A549 (cell line): Measurements from ENCODE around the gene MTX3. TPM values are rescaled to one million over a fixed set of nuclear protein-coding genes. Genes with fewer than 3 reads are reported as not detected.

ENCODE experiments used
- ATAC-seq, 2 experiments: fragments of 200-7000 bp in 1 of 2; fragments of >200 bp in 1 of 2; cut with Nextera tagmentation in 1 of 2; cut with Tn5 transposase in 1 of 2; 3 replicates each; pipeline versions ENCODE4 v1.8.0 to v1.9.1; 2018 to 2020; ENCODE audit warnings: mild to moderate bottlenecking in 1 of 2, moderate library complexity in 1 of 2
- CTCF ChIA-PET: fragments of 300-600 bp; sonication (Branson Sonifier 250); formaldehyde crosslinking; extraction: SDS; loops from one replicate; lab custom pipeline; 2021; ENCODE audit warnings: antibody characterized with exemption, inconsistent platforms; lab: Yijun Ruan, JAX
- POLR2A ChIA-PET: fragments of 350-600 bp; formaldehyde crosslinking; extraction: SDS; loops from one replicate; lab custom pipeline; 2021; ENCODE audit warnings: antibody characterized with exemption, inconsistent platforms; lab: Yijun Ruan, JAX
- DNase-seq, 2 experiments: peaks; one replicate each; pipeline versions ENCODE4 v3.0.0 to v3.0.0-alpha.2; 2011 to 2016; ENCODE audit warnings: low read depth in 1 of 2, low spot score in 1 of 2
- FAIRE-seq: peaks from 2 replicates; lab custom pipeline; 2011; peaks lifted over from hg19 to GRCh38; lab: Jason Lieb, UNC
- H3K27ac ChIP-seq, 2 experiments: fragments of >200 bp; sonication (Bioruptor Twin); formaldehyde crosslinking; 3 replicates each; pipeline ENCODE4 v1.5.1; 2016 to 2017
- H3K4me1 ChIP-seq: fragments of >200 bp; sonication (Bioruptor Twin); formaldehyde crosslinking; 3 replicates; pipeline ENCODE4 v1.6.1; 2016
- H3K4me2 ChIP-seq: fragments of >200 bp; sonication (Bioruptor Twin); formaldehyde crosslinking; 3 replicates; pipeline ENCODE4 v1.6.1; 2016
- H3K4me3 ChIP-seq: fragments of >200 bp; sonication (Bioruptor Twin); formaldehyde crosslinking; 3 replicates; pipeline ENCODE4 v1.5.1; 2016
- H3K9me3 ChIP-seq: fragments of >200 bp; sonication (Bioruptor Twin); formaldehyde crosslinking; 3 replicates; pipeline ENCODE4 v1.6.1; 2016
- CEBPB ChIP-seq, 2 experiments: fragments of >200 bp in 1 of 2; sonication (Bioruptor Twin) in 1 of 2; formaldehyde crosslinking in 1 of 2; IDR thresholded peaks; 2 replicates each; pipeline ENCODE4 v1.6.1; 2012 to 2016
- CHD2 ChIP-seq: fragments of 150-350 bp; IDR thresholded peaks from 2 replicates; pipeline ENCODE4 v1.6.1; 2014; ENCODE audit warnings: low read length; ENCODE audit not compliant: partially characterized antibody
- EHF ChIP-seq: fragments of 250-450 bp; sonication (Bioruptor Pico); IDR thresholded peaks from 2 replicates; pipeline ENCODE4 v1.5.0; 2020; ENCODE audit warnings: mild to moderate bottlenecking
- EHMT2 ChIP-seq: fragments of 200-600 bp; sonication (generic); IDR thresholded peaks from 2 replicates; pipeline ENCODE4 v1.6.1; 2016; ENCODE audit warnings: antibody characterized with exemption, low read depth, mild to moderate bottlenecking, moderate library complexity
- EP300 ChIP-seq, 2 experiments: fragments of >200 bp; sonication (Bioruptor Twin); formaldehyde crosslinking; IDR thresholded peaks; 2 replicates in 1 of 2; 3 replicates in 1 of 2; pipeline ENCODE4 v1.6.1; 2016 to 2017
- FOSL2 ChIP-seq, 2 experiments: fragments of 450-650 bp in 1 of 2; fragments of >200 bp in 1 of 2; sonication (Bioruptor Twin) in 1 of 2; formaldehyde crosslinking; IDR thresholded peaks; 2 replicates each; pipeline versions ENCODE4 v1.5.0 to v1.6.1; 2016 to 2020; ENCODE audit warnings: mild to moderate bottlenecking in 1 of 2, moderate library complexity in 1 of 2
- FOXS1 ChIP-seq: fragments of 250-450 bp; sonication (Bioruptor Pico); IDR thresholded peaks from 2 replicates; pipeline ENCODE4 v1.5.0; 2020; ENCODE audit warnings: mild to moderate bottlenecking, moderate library complexity
- MAFK ChIP-seq: fragments of 450-650 bp; IDR thresholded peaks from 2 replicates; pipeline ENCODE4 v1.6.1; 2014; ENCODE audit not compliant: partially characterized antibody
- MAZ ChIP-seq: fragments of 150-350 bp; IDR thresholded peaks from 2 replicates; pipeline ENCODE4 v1.6.1; 2014; ENCODE audit warnings: antibody characterized with exemption, low read depth, low read length, borderline replicate concordance
- NFE2L2 ChIP-seq: fragments of 150-350 bp; conservative IDR thresholded peaks from 2 replicates; pipeline ENCODE4 v1.6.1; 2014; ENCODE audit warnings: low read length
- NPAS2 ChIP-seq: fragments of 250-450 bp; sonication (Bioruptor Pico); IDR thresholded peaks from 2 replicates; pipeline ENCODE4 v1.8.0; 2022; ENCODE audit warnings: mild to moderate bottlenecking, moderate library complexity, borderline replicate concordance
- RARB ChIP-seq: fragments of 250-450 bp; sonication (Bioruptor Pico); IDR thresholded peaks from 2 replicates; pipeline ENCODE4 v1.8.0; 2021; ENCODE audit warnings: mild to moderate bottlenecking, moderate library complexity
- SREBF2 ChIP-seq: fragments of 450-650 bp; IDR thresholded peaks from 2 replicates; pipeline ENCODE4 v1.6.1; 2014; ENCODE audit warnings: mild to moderate bottlenecking, moderate library complexity
- TP53 ChIP-seq: fragments of 250-450 bp; sonication (Bioruptor Pico); IDR thresholded peaks from 2 replicates; pipeline ENCODE4 v1.5.0; 2021; ENCODE audit warnings: mild to moderate bottlenecking, moderate library complexity
- ZFP36 ChIP-seq: fragments of 450-650 bp; IDR thresholded peaks from 2 replicates; pipeline ENCODE4 v1.6.1; 2014; ENCODE audit warnings: borderline replicate concordance; ENCODE audit not compliant: partially characterized antibody
- ZNF302 ChIP-seq: fragments of 250-450 bp; sonication (Bioruptor Pico); IDR thresholded peaks from 2 replicates; pipeline ENCODE4 v1.9.0; 2021; ENCODE audit warnings: inconsistent platforms, mild to moderate bottlenecking, moderate library complexity
- WGBS: methylation state at CpG from one replicate; pipeline ENCODE4 v1.1.6; 2017; ENCODE audit errors: missing lambda C conversion rate; 5-methylcytosine and 5-hydroxymethylcytosine counted together
- polyA plus RNA-seq, 4 experiments: library from polyadenylated mRNA; depleted of rRNA in 3 of 4; stranded (reverse); fragments of >200 nt; fragmentation: RNase III in 1 of 4; extraction: RNeasy Plus Mini Kit Qiagen cat#74134 plus additional on column Dnase treatment in 1 of 4; gene quantifications; 2 replicates in 3 of 4; 3 replicates in 1 of 4; pipeline ENCODE4 v1.2.3, GENCODE V29; 2011 to 2017
- TF ChIP-seq, protein P1 (sequence below): fragments of 250-450 bp; sonication (Bioruptor Pico); IDR thresholded peaks from 2 replicates; pipeline ENCODE4 v1.5.0; 2020; ENCODE audit warnings: low read depth, mild to moderate bottlenecking, moderate library complexity
- TF ChIP-seq, protein P2 (sequence below): IDR thresholded peaks from 2 replicates; pipeline ENCODE4 v1.6.1; 2012; ENCODE audit warnings: low read depth, borderline replicate concordance
- TF ChIP-seq, protein P3 (sequence below): fragments of 250-450 bp; sonication (Bioruptor Pico); IDR thresholded peaks from 2 replicates; pipeline ENCODE4 v1.5.0; 2021; ENCODE audit warnings: mild to moderate bottlenecking, moderate library complexity, borderline replicate concordance
- TF ChIP-seq, protein P4 (sequence below): fragments of 200-600 bp; sonication (generic); IDR thresholded peaks from 2 replicates; pipeline ENCODE4 v1.6.1; 2016; ENCODE audit warnings: antibody characterized with exemption, mild to moderate bottlenecking, moderate library complexity

MTX3 gene
- polyA plus RNA-seq, 2 of the 4 experiments (the other 2 are of a cell fraction), result 7.4 to 19.1 TPM

DNA sequence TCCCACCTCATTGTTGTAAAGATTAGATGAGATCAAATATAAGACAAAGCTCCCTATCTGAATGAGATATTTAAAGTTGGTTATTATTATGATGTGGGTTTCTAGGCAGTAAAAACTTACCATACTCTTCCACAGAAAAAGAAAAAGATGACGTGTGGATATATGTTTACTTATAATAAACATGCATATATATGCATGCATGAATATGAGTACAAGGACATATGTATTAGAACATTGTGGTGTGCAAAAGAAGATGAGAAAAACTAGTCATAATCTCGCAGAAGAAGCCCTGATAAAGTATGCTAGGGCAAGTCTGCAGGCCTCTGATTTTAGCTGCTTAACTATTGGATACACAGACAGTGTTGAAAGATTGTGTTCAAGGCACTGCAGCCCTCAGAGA lies 34.0 kb upstream of the MTX3 start:
- TF ChIP-seq FOXS1 (CRISPR knock-in tag) (no peak), EHF (CRISPR knock-in tag) (no peak), MAZ (no peak), EHMT2 (no peak), FOSL2 (IDR thresholded peaks at IDR 0.05) (no peak), FOSL2 (CRISPR knock-in tag; IDR thresholded peaks at IDR 0.05) (no peak), NPAS2 (CRISPR knock-in tag) (no peak), MAFK (no peak), ZNF302 (CRISPR knock-in tag) (no peak), ZFP36 (no peak), CHD2 (no peak), EP300 (IDR thresholded peaks at IDR 0.05) (no peak), SREBF2 (no peak), TP53 (CRISPR knock-in tag) (no peak), RARB (no peak), CEBPB (IDR thresholded peaks at IDR 0.05) (no peak)
- TF ChIP-seq, protein P1, sequence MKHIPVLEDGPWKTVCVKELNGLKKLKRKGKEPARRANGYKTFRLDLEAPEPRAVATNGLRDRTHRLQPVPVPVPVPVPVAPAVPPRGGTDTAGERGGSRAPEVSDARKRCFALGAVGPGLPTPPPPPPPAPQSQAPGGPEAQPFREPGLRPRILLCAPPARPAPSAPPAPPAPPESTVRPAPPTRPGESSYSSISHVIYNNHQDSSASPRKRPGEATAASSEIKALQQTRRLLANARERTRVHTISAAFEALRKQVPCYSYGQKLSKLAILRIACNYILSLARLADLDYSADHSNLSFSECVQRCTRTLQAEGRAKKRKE, result no peak
- TF ChIP-seq, protein P2, sequence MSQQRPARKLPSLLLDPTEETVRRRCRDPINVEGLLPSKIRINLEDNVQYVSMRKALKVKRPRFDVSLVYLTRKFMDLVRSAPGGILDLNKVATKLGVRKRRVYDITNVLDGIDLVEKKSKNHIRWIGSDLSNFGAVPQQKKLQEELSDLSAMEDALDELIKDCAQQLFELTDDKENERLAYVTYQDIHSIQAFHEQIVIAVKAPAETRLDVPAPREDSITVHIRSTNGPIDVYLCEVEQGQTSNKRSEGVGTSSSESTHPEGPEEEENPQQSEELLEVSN, result no peak
- TF ChIP-seq, protein P3, sequence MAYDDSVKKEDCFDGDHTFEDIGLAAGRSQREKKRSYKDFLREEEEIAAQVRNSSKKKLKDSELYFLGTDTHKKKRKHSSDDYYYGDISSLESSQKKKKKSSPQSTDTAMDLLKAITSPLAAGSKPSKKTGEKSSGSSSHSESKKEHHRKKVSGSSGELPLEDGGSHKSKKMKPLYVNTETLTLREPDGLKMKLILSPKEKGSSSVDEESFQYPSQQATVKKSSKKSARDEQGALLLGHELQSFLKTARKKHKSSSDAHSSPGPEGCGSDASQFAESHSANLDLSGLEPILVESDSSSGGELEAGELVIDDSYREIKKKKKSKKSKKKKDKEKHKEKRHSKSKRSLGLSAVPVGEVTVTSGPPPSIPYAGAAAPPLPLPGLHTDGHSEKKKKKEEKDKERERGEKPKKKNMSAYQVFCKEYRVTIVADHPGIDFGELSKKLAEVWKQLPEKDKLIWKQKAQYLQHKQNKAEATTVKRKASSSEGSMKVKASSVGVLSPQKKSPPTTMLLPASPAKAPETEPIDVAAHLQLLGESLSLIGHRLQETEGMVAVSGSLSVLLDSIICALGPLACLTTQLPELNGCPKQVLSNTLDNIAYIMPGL (CRISPR knock-in tag), result no peak
- TF ChIP-seq, protein P4, sequence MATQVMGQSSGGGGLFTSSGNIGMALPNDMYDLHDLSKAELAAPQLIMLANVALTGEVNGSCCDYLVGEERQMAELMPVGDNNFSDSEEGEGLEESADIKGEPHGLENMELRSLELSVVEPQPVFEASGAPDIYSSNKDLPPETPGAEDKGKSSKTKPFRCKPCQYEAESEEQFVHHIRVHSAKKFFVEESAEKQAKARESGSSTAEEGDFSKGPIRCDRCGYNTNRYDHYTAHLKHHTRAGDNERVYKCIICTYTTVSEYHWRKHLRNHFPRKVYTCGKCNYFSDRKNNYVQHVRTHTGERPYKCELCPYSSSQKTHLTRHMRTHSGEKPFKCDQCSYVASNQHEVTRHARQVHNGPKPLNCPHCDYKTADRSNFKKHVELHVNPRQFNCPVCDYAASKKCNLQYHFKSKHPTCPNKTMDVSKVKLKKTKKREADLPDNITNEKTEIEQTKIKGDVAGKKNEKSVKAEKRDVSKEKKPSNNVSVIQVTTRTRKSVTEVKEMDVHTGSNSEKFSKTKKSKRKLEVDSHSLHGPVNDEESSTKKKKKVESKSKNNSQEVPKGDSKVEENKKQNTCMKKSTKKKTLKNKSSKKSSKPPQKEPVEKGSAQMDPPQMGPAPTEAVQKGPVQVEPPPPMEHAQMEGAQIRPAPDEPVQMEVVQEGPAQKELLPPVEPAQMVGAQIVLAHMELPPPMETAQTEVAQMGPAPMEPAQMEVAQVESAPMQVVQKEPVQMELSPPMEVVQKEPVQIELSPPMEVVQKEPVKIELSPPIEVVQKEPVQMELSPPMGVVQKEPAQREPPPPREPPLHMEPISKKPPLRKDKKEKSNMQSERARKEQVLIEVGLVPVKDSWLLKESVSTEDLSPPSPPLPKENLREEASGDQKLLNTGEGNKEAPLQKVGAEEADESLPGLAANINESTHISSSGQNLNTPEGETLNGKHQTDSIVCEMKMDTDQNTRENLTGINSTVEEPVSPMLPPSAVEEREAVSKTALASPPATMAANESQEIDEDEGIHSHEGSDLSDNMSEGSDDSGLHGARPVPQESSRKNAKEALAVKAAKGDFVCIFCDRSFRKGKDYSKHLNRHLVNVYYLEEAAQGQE, result no peak
- DNase-seq (no peak), FAIRE-seq (no peak), ATAC-seq (no peak)
- no peak overlapping the region for H3K4me2 ChIP-seq
- WGBS, result 8% methylated on average over 2 of the region's 2 CpGs
- no peak overlapping the region for H3K4me3 ChIP-seq
- no peaks in the 10 kb centered on the region for H3K9me3 ChIP-seq
- H3K27ac ChIP-seq, result no peak overlapping the region
- CTCF ChIA-PET, result no interaction called here
- no peaks in the 10 kb centered on the region for H3K4me1 ChIP-seq
- POLR2A ChIA-PET, result no interaction called here

DNA sequence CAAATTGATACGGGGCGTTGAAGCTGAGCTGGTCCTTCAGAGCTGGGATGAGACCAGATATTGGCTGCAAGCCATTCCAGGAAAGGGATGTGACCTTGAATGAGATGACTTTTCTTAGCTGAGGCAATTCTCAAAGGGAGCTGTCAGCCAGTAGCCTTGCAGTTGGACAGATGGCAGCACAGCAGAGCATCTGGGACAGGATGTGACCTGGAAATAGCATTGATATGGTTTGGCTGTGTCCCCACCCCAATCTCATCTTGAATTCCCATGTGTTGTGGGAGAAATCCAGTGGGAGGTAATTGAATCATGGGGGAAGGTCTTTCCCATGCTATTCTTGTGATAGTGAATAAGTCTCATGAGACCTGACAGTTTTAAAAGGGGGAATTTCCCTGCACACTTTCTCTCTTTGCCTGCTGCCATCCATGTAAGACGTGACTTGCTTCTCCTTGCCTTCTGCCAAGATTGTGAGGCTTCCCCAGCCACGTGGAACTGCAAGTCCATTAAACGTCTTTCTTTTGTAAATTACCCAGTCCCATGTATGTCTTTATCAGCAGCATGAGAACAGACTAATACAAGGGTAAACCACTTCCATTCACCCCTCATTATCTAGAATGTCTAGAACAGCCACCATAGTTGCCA lies 19.8 kb upstream of the MTX3 start:
- FAIRE-seq (no peak), DNase-seq (no peak), ATAC-seq (no peak)
- POLR2A ChIA-PET, result interaction anchor here (0.5 kb wide), 1 partner anchor 7 kb away, joined by 6 read pairs; no protein-coding TSS in a partner anchor
- H3K9me3 ChIP-seq, result 0 out of 3 replicates have a peak, but pooled peaks cover 7% of the 10 kb centered on the region
- no peaks in the 10 kb centered on the region for H3K4me1 ChIP-seq
- no peak for TF ChIP-seq NFE2L2
- WGBS, result 16% methylated on average over 5 of the region's 5 CpGs
- no peak overlapping the region for H3K4me3 ChIP-seq
- CTCF ChIA-PET, result interaction anchor here (1.6 kb wide), 1 partner anchor 73 kb away, joined by 8 read pairs; no protein-coding TSS in a partner anchor
- H3K4me2 ChIP-seq, result no peak overlapping the region
- no peak overlapping the region for H3K27ac ChIP-seq
